Mucosa of rectum (tissue), 2 donors: ENCODE measurements around the gene ATP1A4.
"Not testable (repeated sequence)": the region's sequence is repeated elsewhere in the genome, so short reads cannot be mapped to it uniquely, and the experiment has no call there.

Experiments used
- H3K27ac ChIP-seq, 2 donors: one replicate each; pipeline ENCODE4 v1.7.0; 2013; ENCODE audit warnings: inconsistent platforms in 2 of 2, low read depth in 2 of 2, low read length in 2 of 2
- H3K27me3 ChIP-seq, 2 donors: one replicate each; pipeline ENCODE4 v1.7.0; 2013; ENCODE audit warnings: low read length in 2 of 2; ENCODE audit not compliant: control insufficient read depth in 2 of 2, insufficient read depth in 2 of 2
- H3K36me3 ChIP-seq, 2 donors: one replicate each; pipeline ENCODE4 v1.7.0; 2013; ENCODE audit warnings: low read length in 2 of 2; ENCODE audit not compliant: control insufficient read depth in 2 of 2, insufficient read depth in 2 of 2
- H3K4me1 ChIP-seq, 2 donors: one replicate each; pipeline ENCODE4 v1.7.0; 2013; ENCODE audit warnings: low read length in 2 of 2, mild to moderate bottlenecking in 1 of 2; ENCODE audit not compliant: control insufficient read depth in 2 of 2, insufficient read depth in 2 of 2
- H3K4me3 ChIP-seq, 2 donors: one replicate each; pipeline ENCODE4 v1.7.0; 2013; ENCODE audit warnings: low read length in 2 of 2
- H3K9ac ChIP-seq, 2 donors: one replicate each; pipeline ENCODE4 v1.7.0; 2013; ENCODE audit warnings: low read length in 2 of 2, low read depth in 1 of 2, mild to moderate bottlenecking in 1 of 2
- H3K9me3 ChIP-seq, 2 donors: one replicate each; pipeline ENCODE4 v1.7.0; 2013; ENCODE audit warnings: low read length in 2 of 2; ENCODE audit not compliant: control insufficient read depth in 2 of 2
- donor health status: healthy.
- donor health status: Normal muscosa, but diverticular disease.

The ATP1A4 gene

DNA sequence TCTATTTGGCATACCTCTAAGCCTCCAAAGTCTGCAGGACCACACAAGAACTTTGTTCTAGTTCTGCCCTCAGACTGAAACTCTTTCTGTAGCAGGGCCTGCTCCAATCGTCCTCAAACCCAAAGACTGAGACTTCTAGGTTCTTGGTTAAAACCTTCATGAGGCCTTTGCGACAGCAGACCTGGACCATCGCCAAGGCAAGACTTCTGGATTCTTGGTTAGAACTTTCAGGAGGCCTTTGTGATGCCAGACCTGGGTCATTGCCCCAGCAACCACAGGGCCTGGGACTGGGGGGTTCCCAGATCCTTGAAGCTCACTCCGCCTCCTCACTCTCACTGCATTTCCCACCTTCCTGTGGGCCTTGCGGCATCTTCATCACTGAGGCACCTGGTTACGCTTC lies at the start of gene ATP1A4:
Gene ATP1A4 (plus strand): TSS at position 301 of the 400 bp plus-strand sequence. CDS start 438 bp downstream, outside the sequence.
- Histone ChIP-seq H3K36me3 (no peaks in the 10 kb centered on the region), H3K27ac (no peak within 1 kb of the TSS), H3K4me1 (no peaks in the 10 kb centered on the region), H3K4me3 (no peak within 1 kb of the TSS), H3K27me3 (peaks cover 0 to 3% of the 10 kb centered on the region in 2 donors), H3K9ac (no peak within 1 kb of the TSS), H3K9me3 (no peaks in the 10 kb centered on the region)

DNA sequence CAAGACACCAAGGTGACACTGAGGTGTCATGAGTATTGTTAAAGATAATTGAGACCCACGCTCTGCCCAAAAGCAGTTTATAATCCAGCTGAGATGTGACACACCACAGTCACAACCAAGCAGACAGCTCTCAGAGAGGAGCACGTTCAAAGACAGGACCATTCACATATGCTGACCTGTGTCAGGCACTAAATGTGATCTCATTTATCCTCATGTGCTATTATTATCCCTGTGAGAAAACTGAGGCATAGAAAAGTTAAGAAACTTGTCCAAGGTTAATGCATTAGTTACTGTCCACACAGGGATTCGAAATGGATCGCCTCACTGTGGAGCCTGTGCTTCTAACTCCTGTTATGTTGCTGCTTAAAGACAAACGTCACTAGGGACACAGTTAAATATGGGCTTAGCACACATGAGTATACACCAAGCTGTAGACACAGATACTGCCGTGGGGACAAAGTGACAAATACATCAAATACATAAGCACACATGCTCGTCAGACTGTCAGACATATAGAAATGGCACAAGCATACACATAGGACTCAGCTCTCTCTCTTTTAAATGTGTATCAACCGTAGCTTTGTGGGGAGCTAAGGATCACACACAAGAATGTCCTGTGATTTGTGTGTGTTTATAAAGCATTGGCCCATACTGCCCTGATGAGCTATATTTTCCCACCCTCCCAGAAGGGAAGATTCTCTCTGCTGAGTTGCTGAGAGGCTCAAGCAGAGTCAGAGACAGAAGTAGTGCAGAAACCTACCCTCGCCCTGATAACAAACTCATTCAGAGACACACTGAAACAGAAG lies 49.5 kb upstream of the ATP1A4 start:
- H3K9ac ChIP-seq: peak overlapping the region in 1 of 2 donors; percentile 28
- no peak overlapping the region for H3K4me3 ChIP-seq
- H3K27me3 ChIP-seq: no peaks in the 10 kb centered on the region
- H3K9me3 ChIP-seq: no peaks in the 10 kb centered on the region
- H3K4me1 ChIP-seq: peaks cover 18 to 27% of the 10 kb centered on the region in 2 donors
- no peaks in the 10 kb centered on the region for H3K36me3 ChIP-seq
- H3K27ac ChIP-seq: peak overlapping the region; percentile 16 to 62

DNA sequence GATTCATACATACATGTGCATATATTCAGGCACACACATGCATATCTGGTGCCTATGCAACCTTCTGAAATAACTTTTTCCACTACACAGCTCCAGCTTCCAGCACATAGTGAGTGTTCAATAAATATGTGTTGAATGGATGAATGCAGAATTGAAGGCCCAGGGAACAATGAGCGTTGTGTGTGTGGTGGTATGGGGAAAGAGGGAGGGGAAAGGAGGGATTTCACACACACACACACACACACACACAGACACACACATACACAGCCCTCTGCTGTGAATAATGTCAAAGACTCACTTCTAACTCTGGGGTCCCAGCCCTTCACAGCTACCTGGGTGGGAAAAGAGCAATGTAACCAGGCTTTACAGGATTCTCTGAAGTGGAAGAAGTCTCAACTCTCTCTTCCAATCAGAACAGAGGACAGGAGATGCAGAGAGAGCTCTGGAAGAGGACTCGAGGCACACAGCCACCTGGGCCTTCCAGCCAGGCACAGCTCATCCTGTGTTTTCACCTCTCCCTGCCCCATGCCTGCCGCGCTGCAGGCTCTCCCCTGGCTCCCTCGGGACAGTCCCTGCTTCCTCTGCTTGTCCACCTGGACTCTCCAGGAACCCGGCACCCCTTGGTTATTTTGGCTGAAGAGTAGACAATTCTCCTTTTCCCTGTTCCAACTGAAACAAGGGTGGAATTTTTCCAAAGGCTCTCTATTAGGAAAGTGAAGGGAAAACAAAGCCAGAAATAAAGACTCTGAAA lies 47.6 kb upstream of the ATP1A4 start:
- Histone ChIP-seq H3K36me3 (no peaks in the 10 kb centered on the region), H3K9me3 (no peaks in the 10 kb centered on the region), H3K9ac (no peak overlapping the region), H3K27ac (peak overlapping the region in 1 of 2 donors; percentile 23), H3K4me3 (no peak overlapping the region), H3K27me3 (no peaks in the 10 kb centered on the region), H3K4me1 (peaks cover 7 to 15% of the 10 kb centered on the region in 2 donors)

DNA sequence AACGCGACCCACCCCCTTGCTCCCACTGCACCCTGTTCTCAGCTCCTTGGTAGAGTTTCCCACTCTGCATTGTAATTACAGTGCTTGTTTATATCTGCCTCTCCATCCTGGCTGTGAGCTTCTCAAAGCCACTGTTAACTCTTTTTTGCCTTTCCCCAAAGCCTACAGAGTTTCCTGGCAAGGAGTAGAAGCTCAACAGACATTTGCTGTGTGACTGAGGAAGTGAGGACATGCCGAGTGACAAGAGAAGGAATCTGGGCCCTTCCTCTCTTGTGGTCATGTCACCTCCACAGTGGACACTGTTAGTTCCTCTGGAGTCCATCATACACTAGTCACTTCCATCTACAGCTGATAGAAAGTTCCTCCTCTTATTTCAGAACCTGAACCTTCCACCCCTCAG lies 46.9 kb upstream of the ATP1A4 start:
- Histone ChIP-seq H3K36me3 (no peaks in the 10 kb centered on the region), H3K4me3 (no peak overlapping the region), H3K4me1 (peaks cover 7 to 12% of the 10 kb centered on the region in 2 donors), H3K27me3 (no peaks in the 10 kb centered on the region), H3K9me3 (no peaks in the 10 kb centered on the region), H3K9ac (no peak overlapping the region), H3K27ac (no peak overlapping the region)

DNA sequence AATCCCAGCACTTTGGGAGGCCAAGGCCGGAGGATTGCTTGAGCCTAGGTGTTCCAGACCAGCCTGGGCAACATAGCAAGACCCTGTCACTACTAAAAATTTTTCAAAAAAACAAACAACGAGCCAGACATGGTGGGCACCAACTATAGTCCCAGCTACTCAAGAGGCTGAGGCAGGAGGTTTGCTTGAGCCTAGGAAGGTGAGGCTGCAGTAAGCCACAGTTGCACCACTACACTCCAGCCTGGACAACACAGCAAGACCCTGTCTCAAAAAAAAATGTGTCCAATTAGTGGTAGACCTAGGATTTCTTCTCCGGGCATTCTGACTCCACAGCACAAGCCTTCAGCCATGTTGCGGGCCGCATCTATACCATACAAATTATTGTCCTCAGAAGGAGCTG lies 46.2 kb upstream of the ATP1A4 start:
- Histone ChIP-seq H3K9me3 (no peaks in the 10 kb centered on the region), H3K4me1 (peaks cover 7 to 12% of the 10 kb centered on the region in 2 donors), H3K36me3 (no peaks in the 10 kb centered on the region), H3K27me3 (no peaks in the 10 kb centered on the region), H3K9ac (no peak overlapping the region), H3K4me3 (no peak overlapping the region), H3K27ac (no peak overlapping the region)

DNA sequence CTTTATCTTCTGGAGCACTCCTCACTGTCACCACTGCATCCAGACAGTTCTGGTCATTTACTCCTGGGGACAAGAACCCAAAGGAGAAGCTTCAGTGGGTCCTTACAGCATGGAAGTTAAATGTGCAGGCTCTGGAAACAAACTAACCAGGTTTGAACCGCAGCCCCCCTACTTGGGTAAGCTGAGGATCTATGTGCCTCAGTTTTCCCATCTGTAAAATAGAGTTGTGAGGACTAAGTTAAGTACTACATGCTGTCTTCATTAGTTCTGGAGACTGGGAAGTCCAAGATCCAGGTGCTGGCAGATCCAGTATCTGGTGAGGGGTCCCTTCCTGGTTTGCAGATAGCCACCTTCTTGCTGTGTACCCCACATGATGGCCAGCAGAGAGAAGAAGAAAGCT lies 43.9 kb upstream of the ATP1A4 start:
- Histone ChIP-seq H3K9me3 (no peaks in the 10 kb centered on the region), H3K36me3 (no peaks in the 10 kb centered on the region), H3K27ac (no peak overlapping the region), H3K27me3 (no peaks in the 10 kb centered on the region), H3K9ac (no peak overlapping the region), H3K4me1 (no peaks in the 10 kb centered on the region), H3K4me3 (no peak overlapping the region)

DNA sequence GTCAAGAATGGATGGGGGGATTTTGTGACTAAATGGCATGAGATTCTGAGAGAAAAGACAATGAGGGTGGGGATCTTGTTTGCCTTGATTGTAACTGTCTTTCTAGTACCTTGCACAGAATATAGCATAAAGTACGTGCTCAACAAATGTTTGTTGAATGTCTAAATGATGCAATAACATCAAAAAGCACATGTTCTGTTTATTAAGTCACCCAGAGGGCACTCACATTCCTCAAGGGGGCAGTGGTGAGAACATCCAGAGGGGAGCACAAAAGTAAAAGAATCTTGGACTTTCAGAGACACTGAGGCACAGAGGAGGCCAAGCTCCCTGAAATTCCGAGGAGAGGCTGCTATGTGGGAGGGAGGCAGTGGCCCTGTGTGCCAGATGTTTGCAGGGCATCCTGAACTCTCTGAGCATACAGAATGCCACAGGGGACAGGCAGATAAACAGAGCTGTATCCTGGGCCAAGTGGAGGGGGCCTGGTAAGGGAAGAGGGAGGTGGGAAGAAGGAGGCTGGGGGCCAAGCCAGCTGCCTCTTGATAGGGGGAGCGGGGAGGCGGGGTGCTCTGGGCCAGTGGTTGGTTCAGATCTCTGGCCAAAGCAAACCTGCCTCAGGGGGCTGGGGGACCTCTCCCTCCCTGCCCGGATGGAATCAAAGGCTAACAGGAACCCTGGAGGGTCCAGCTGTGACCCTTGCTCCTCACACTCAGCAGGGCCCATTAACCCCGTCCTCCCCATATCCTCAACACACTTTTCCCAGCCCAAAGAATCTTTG lies 42.3 kb upstream of the ATP1A4 start:
- H3K27me3 ChIP-seq: no peaks in the 10 kb centered on the region
- H3K4me3 ChIP-seq: no peak overlapping the region
- H3K27ac ChIP-seq: no peak overlapping the region
- no peak overlapping the region for H3K9ac ChIP-seq
- H3K36me3 ChIP-seq: no peaks in the 10 kb centered on the region
- H3K9me3 ChIP-seq: no peaks in the 10 kb centered on the region
- H3K4me1 ChIP-seq: no peaks in the 10 kb centered on the region

DNA sequence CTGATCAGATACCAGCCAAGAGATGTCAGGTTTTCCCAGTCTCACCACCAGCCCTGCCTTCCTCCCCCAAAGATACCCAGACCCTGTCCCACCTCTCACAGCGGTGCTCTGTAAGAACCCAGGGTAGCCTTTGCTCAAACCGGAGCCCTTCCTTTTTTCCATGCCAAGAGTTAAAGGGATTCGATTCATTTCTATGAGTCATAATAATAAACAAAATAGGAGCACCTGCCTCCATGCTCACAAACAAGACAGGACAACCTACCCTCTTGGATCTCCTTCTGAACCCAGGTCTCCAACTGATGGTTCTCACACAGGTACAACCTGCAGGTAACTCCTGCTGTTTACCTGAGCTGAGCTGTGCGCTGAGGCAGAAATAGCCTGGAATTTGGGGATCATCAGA lies 41.7 kb upstream of the ATP1A4 start:
- no peak overlapping the region for H3K9ac ChIP-seq
- H3K9me3 ChIP-seq: no peaks in the 10 kb centered on the region
- no peak overlapping the region for H3K27ac ChIP-seq
- no peak overlapping the region for H3K4me3 ChIP-seq
- no peaks in the 10 kb centered on the region for H3K4me1 ChIP-seq
- no peaks in the 10 kb centered on the region for H3K36me3 ChIP-seq
- no peaks in the 10 kb centered on the region for H3K27me3 ChIP-seq

DNA sequence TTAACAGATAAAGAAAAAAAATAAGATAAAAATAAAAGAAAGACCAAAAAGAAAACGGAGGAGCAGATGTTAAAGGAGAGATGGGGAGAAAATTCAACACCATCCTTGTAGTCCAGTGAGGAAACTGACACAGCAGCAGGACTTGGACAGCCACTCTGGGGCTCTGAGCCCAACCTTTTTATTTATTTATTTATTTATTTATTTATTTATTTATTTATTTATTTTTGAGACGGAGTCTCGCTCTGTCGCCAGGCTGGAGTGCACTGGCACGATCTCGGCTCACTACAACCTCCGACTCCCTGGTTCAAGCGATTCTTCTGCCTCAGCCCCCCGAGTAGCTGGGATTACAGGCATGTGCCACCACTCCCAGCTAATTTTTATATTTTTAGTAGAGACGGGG lies 39.9 kb upstream of the ATP1A4 start:
- H3K4me1 ChIP-seq, H3K9me3 ChIP-seq, H3K27ac ChIP-seq, H3K9ac ChIP-seq, H3K36me3 ChIP-seq, H3K4me3 ChIP-seq, H3K27me3 ChIP-seq: not testable (repeated sequence)

DNA sequence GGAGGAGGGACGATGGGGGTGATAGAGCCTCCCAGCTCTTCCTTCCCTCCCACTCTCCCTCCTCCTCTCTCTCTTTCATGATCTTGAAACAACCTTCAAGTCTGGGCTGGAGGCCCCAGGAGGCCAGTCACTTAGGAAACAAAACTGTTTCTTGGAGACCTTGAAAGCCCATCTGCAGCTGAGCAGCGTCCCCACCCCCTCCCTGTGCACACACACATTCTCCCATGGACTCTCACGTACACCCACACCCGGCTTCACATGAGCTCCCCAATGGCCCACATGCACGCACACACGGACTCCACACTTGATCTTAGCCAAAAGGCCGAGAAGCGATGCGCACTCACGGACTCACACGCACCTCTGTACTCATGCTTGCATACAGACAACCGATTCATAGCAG lies 39.0 kb upstream of the ATP1A4 start:
- Histone ChIP-seq H3K27ac (no peak overlapping the region), H3K9me3 (no peaks in the 10 kb centered on the region), H3K36me3 (no peaks in the 10 kb centered on the region), H3K9ac (no peak overlapping the region), H3K4me1 (no peaks in the 10 kb centered on the region), H3K4me3 (no peak overlapping the region), H3K27me3 (peaks cover 6 to 7% of the 10 kb centered on the region in 2 donors)
